ENCODE results near the gene ARL11. TPM values are rescaled to one million over a fixed set of nuclear protein-coding genes. Genes with fewer than 3 reads are reported as not detected.
"Not testable (repeated sequence)": the region's sequence is repeated elsewhere in the genome, so short reads cannot be mapped to it uniquely, and the experiment has no call there.

ARL11 gene
- total RNA-seq, 4 donors from 2014 or later, result 0.21 to 1.5 (median 1.2) TPM; not detected in 1

DNA sequence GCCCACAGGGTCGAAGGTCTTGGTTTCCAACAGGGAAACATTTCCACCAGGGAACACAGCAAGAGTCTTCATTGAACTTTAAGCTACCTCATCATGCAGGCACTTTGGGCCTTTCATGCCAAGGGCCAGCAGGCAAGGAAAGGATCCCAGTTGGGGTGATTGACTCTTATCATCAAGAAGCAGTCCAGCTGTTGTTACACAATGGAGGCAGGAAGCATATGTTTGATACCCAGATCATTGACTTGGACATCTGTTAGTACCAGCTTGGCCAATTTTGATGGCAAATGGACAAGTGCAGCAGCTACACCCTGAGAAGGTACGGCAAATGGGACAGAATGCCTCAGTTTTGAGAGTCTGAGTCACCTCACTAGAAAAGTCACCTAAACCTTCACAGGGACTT, 32.1 kb upstream of the ARL11 start:
- H3K4me3 ChIP-seq, result no peak overlapping the region
- no peaks in the 10 kb centered on the region for H3K27me3 ChIP-seq
- no peak overlapping the region for H3K27ac ChIP-seq
- no peak for DNase-seq
- no peaks in the 10 kb centered on the region for H3K36me3 ChIP-seq
- TF ChIP-seq, protein P1, sequence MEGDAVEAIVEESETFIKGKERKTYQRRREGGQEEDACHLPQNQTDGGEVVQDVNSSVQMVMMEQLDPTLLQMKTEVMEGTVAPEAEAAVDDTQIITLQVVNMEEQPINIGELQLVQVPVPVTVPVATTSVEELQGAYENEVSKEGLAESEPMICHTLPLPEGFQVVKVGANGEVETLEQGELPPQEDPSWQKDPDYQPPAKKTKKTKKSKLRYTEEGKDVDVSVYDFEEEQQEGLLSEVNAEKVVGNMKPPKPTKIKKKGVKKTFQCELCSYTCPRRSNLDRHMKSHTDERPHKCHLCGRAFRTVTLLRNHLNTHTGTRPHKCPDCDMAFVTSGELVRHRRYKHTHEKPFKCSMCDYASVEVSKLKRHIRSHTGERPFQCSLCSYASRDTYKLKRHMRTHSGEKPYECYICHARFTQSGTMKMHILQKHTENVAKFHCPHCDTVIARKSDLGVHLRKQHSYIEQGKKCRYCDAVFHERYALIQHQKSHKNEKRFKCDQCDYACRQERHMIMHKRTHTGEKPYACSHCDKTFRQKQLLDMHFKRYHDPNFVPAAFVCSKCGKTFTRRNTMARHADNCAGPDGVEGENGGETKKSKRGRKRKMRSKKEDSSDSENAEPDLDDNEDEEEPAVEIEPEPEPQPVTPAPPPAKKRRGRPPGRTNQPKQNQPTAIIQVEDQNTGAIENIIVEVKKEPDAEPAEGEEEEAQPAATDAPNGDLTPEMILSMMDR (IDR thresholded peaks at IDR 0.05), result no peak
- no peak for TF ChIP-seq POLR2A (IDR thresholded peaks at IDR 0.05)
- no peaks in the 10 kb centered on the region for H3K9me3 ChIP-seq
- H3K4me1 ChIP-seq, result no peaks in the 10 kb centered on the region
- intact Hi-C loops (cut with DNase I; ENCODE audit: low total_unique reads), result no loop called here

DNA sequence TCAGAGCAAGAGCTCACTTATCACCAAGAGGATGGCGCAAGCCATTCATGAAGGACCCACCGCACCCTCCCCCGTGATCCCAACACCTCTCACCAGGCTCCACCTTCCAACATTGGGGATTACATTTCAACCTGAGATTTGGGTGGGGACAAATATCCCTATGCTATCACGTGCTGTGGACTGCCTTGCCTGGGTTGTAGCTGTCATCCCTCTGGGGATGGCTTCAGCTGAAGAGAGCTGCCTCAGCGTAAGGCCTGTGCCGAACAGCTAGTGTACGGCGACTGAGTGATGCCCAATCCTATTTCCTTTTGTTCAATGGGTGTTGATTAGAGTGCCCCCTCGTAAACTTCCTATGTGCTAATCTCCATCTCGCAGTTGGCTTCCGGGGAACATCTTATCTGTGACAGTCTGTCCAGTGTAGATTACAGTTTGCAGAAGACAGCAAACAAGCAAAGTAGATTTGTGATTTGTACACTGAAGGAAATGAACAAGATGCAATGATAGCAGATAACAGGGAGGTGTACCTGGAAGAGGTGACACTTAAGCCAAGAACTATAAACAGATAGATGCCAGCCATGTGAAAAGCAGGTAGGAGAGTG, 31.2 kb upstream of the ARL11 start:
- H3K9me3 ChIP-seq, result no peaks in the 10 kb centered on the region
- H3K27me3 ChIP-seq, result no peaks in the 10 kb centered on the region
- DNase-seq, result no peak
- intact Hi-C loops (cut with DNase I; ENCODE audit: low total_unique reads), result no loop called here
- no peak overlapping the region for H3K27ac ChIP-seq
- no peaks in the 10 kb centered on the region for H3K36me3 ChIP-seq
- TF ChIP-seq, protein P1 (IDR thresholded peaks at IDR 0.05), result no peak
- TF ChIP-seq POLR2A (IDR thresholded peaks at IDR 0.05), result no peak
- no peaks in the 10 kb centered on the region for H3K4me1 ChIP-seq
- H3K4me3 ChIP-seq, result no peak overlapping the region

DNA sequence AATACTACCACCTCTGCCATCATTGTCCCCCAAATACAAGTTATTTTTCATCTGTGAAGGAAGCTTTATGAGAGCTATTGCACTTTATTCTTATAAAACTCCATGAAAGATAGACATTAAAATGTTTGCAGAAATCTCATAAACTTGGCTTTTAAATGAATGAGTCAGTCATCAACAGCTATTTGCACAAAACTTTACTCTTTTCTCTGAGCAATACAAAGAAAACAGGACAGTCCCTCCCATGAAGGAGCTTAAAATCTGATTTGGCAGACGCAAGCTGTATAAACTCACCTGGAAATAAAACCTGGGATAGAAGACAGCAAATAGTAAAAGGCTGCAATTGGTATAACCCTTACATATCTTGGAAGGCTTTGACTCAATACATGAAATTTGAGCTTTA, 26.3 kb upstream of the ARL11 start:
- DNase-seq, result no peak
- no peaks in the 10 kb centered on the region for H3K9me3 ChIP-seq
- H3K4me3 ChIP-seq, result no peak overlapping the region
- intact Hi-C loops (cut with DNase I; ENCODE audit: low total_unique reads), result no loop called here
- H3K27me3 ChIP-seq, result no peaks in the 10 kb centered on the region
- no peak overlapping the region for H3K27ac ChIP-seq
- H3K4me1 ChIP-seq, result no peaks in the 10 kb centered on the region
- H3K36me3 ChIP-seq, result no peaks in the 10 kb centered on the region
- TF ChIP-seq POLR2A (IDR thresholded peaks at IDR 0.05), result no peak
- TF ChIP-seq, protein P1 (IDR thresholded peaks at IDR 0.05), result no peak

DNA sequence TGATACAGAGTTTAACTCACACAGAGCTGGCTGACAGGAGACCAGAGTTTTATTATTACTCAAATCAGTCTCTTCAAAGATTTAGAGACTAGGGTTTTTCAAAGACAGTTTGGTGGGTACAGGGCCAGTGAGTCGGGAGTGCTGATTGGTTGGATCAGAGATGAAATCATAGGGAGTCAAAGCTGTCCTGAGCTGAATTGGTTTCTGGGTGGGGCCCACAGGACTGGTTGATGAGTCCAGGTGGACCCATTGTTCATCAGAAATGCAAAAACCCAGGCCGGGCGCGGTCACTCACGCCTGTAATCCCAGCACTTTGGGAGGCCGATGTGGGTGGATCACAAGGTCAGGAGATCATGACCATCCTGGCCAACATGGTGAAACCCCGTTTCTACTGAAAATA, 25.7 kb upstream of the ARL11 start:
- H3K27ac ChIP-seq; H3K4me1 ChIP-seq; H3K9me3 ChIP-seq; H3K36me3 ChIP-seq; DNase-seq; H3K4me3 ChIP-seq; intact Hi-C loops (cut with DNase I; ENCODE audit: low total_unique reads); H3K27me3 ChIP-seq: not testable (repeated sequence)

DNA sequence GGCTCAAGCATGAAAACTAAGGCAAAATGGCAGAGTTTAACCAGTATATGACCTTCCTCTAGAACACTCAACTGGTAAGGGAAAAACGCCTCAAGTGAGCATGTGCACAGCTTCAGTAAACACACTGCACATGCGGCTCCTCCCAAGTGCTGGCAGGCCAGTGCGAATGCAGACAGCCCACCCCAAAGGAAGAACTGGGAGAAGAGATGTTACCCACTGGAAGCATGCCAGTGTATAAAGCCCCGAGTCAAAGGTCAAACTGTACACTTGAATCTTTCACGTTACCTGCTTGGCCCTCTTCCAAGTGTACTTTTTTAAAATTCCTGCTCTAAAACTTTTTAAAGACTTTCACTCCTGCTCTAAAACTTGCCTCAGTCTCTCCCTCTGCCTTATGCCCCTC, 23.7 kb upstream of the ARL11 start:
- intact Hi-C loops (cut with DNase I; ENCODE audit: low total_unique reads), result no loop called here
- H3K4me1 ChIP-seq, result no peaks in the 10 kb centered on the region
- H3K4me3 ChIP-seq, result no peak overlapping the region
- no peaks in the 10 kb centered on the region for H3K36me3 ChIP-seq
- H3K27me3 ChIP-seq, result no peaks in the 10 kb centered on the region
- H3K27ac ChIP-seq, result no peak overlapping the region
- TF ChIP-seq POLR2A (IDR thresholded peaks at IDR 0.05), result no peak
- TF ChIP-seq, protein P1 (IDR thresholded peaks at IDR 0.05), result no peak
- DNase-seq, result no peak
- H3K9me3 ChIP-seq, result no peaks in the 10 kb centered on the region

Measured in uterus (tissue), 4 donors.